GM23338 (cell line): ENCODE measurements around the gene CTDSPL. TPM values are rescaled to one million over a fixed set of nuclear protein-coding genes. Genes with fewer than 3 reads are reported as not detected.

Source experiments
- ATAC-seq: fragments of 200-7000 bp; cut with Tn5 transposase; 3 replicates; pipeline ENCODE4 v1.9.1; 2020
- DNase-seq: peaks from one replicate; pipeline ENCODE4 v3.0.0-alpha.2; 2015; ENCODE audit warnings: low spot score
- H2AFZ ChIP-seq: fragments of 200-600 bp; sonication (generic); 2 replicates; pipeline ENCODE4 v1.8.0; 2016; ENCODE audit warnings: antibody characterized with exemption, mild to moderate bottlenecking, moderate library complexity
- H3F3A ChIP-seq: fragments of 200-600 bp; sonication (generic); replicated peaks from 2 replicates; pipeline ENCODE4 v1.8.0; 2017; ENCODE audit warnings: antibody characterized with exemption, mixed run types, low read depth
- H3K27ac ChIP-seq: fragments of 200-600 bp; sonication (generic); 2 replicates; pipeline ENCODE4 v1.6.1; 2016; ENCODE audit warnings: low read depth
- H3K27me3 ChIP-seq: fragments of 200-600 bp; sonication (generic); 2 replicates; pipeline ENCODE4 v1.8.0; 2016; ENCODE audit warnings: mild to moderate bottlenecking, mixed run types, moderate library complexity; ENCODE audit not compliant: insufficient read depth
- H3K36me3 ChIP-seq: fragments of 200-600 bp; sonication (generic); 2 replicates; pipeline ENCODE4 v1.8.0; 2016; ENCODE audit warnings: mild to moderate bottlenecking; ENCODE audit not compliant: insufficient read depth
- H3K4me1 ChIP-seq: fragments of 200-600 bp; sonication (generic); 2 replicates; pipeline ENCODE4 v1.8.0; 2016; ENCODE audit warnings: mild to moderate bottlenecking, moderate library complexity; ENCODE audit not compliant: insufficient read depth
- H3K4me2 ChIP-seq: fragments of 200-600 bp; sonication (generic); 2 replicates; pipeline ENCODE4 v1.7.1; 2017; ENCODE audit warnings: mixed run types
- H3K4me3 ChIP-seq: fragments of 200-600 bp; sonication (generic); 2 replicates; pipeline ENCODE4 v1.6.1; 2016; ENCODE audit warnings: mixed run types
- H3K79me2 ChIP-seq: fragments of 200-600 bp; sonication (generic); replicated peaks from 2 replicates; pipeline ENCODE4 v1.8.0; 2017; ENCODE audit warnings: mild to moderate bottlenecking; ENCODE audit not compliant: insufficient read depth
- H3K9me2 ChIP-seq: fragments of 200-600 bp; sonication (generic); 2 replicates; pipeline ENCODE4 v1.8.0; 2017; ENCODE audit not compliant: insufficient read depth
- H4K20me1 ChIP-seq: fragments of 200-600 bp; sonication (generic); replicated peaks from 2 replicates; pipeline ENCODE4 v1.8.0; 2017; ENCODE audit warnings: mild to moderate bottlenecking; ENCODE audit not compliant: insufficient read depth
- H3K27ac Mint-ChIP-seq: 2 replicates; pipeline ENCODE4 v1.8.0; 2020; ENCODE audit warnings: inconsistent platforms, mild to moderate bottlenecking, moderate library complexity, mixed read lengths
- H3K27me3 Mint-ChIP-seq: 3 replicates; pipeline ENCODE4 v1.8.0; 2022; ENCODE audit warnings: low read depth, mild to moderate bottlenecking, moderate library complexity, mixed read lengths, inconsistent platforms; ENCODE audit not compliant: insufficient read depth, poor library complexity
- H3K36me3 Mint-ChIP-seq: 3 replicates; pipeline ENCODE4 v1.8.0; 2021; ENCODE audit warnings: low read depth, mild to moderate bottlenecking, inconsistent platforms, moderate library complexity, mixed read lengths
- H3K4me1 Mint-ChIP-seq: 3 replicates; pipeline ENCODE4 v1.8.0; 2020; ENCODE audit warnings: mild to moderate bottlenecking, inconsistent platforms, mixed read lengths
- H3K4me3 Mint-ChIP-seq: 3 replicates; pipeline ENCODE4 v1.8.0; 2021; ENCODE audit warnings: moderate library complexity, mild to moderate bottlenecking, inconsistent platforms, mixed read lengths
- H3K9me3 Mint-ChIP-seq: 3 replicates; pipeline ENCODE4 v1.8.0; 2020; ENCODE audit warnings: moderate library complexity, mild to moderate bottlenecking, inconsistent platforms, mixed read lengths
- CREB1 ChIP-seq: fragments of 250-450 bp; sonication (Bioruptor Pico); IDR thresholded peaks from 2 replicates; pipeline ENCODE4 v1.5.0; 2020; ENCODE audit warnings: low read depth, mild to moderate bottlenecking, moderate library complexity
- CTCF ChIP-seq, 2 experiments: fragments of 200-600 bp in 1 of 2; sonication (generic) in 1 of 2; conservative IDR thresholded peaks; 2 replicates each; pipeline versions ENCODE4 v1.5.1 to v1.6.1; 2016 to 2017; ENCODE audit warnings: antibody characterized with exemption in 2 of 2, low read depth in 2 of 2, mild to moderate bottlenecking in 2 of 2, moderate library complexity in 1 of 2
- ETS1 ChIP-seq: IDR thresholded peaks from 2 replicates; pipeline ENCODE4 v1.6.1; 2016; ENCODE audit warnings: antibody characterized with exemption
- EZH2 ChIP-seq: fragments of 200-600 bp; sonication (generic); IDR thresholded peaks from one replicate; pipeline ENCODE4 v1.8.0; 2017; ENCODE audit warnings: antibody characterized with exemption, mild to moderate bottlenecking, low read depth; ENCODE audit not compliant: unreplicated experiment
- EZH2phosphoT487 ChIP-seq: fragments of 200-600 bp; sonication (generic); IDR thresholded peaks from one replicate; pipeline ENCODE4 v1.8.1; 2018; ENCODE audit warnings: antibody characterized with exemption; ENCODE audit not compliant: unreplicated experiment
- JUNB ChIP-seq: IDR thresholded peaks from one replicate; pipeline ENCODE4 v1.6.1; 2016; ENCODE audit warnings: antibody characterized with exemption; ENCODE audit not compliant: unreplicated experiment
- NANOG ChIP-seq: IDR thresholded peaks from 2 replicates; pipeline ENCODE4 v1.6.1; 2016; ENCODE audit warnings: antibody characterized with exemption, borderline replicate concordance
- POLR2AphosphoS5 ChIP-seq: IDR thresholded peaks from 2 replicates; pipeline ENCODE4 v1.6.1; 2016; ENCODE audit warnings: antibody characterized with exemption, low read depth
- REST ChIP-seq: IDR thresholded peaks from one replicate; pipeline ENCODE4 v1.6.1; 2018; ENCODE audit warnings: antibody characterized with exemption; ENCODE audit not compliant: unreplicated experiment
- ZNF114 ChIP-seq: fragments of 250-450 bp; sonication (Bioruptor Pico); IDR thresholded peaks from 2 replicates; pipeline ENCODE4 v1.5.0; 2020; ENCODE audit warnings: mild to moderate bottlenecking, moderate library complexity
- ZNF331 ChIP-seq: fragments of 250-450 bp; sonication (Bioruptor Pico); IDR thresholded peaks from 2 replicates; pipeline ENCODE4 v1.5.0; 2020; ENCODE audit warnings: low read depth, mild to moderate bottlenecking, moderate library complexity
- ZNF462 ChIP-seq: fragments of 250-450 bp; sonication (Bioruptor Pico); IDR thresholded peaks from 2 replicates; pipeline ENCODE4 v1.5.0; 2020; ENCODE audit warnings: mild to moderate bottlenecking, moderate library complexity
- polyA plus RNA-seq: library from polyadenylated mRNA; unstranded; fragments of >200 nt; fragmentation: Nextera tagmentation; extraction: Ambion mirVana; gene quantifications from 2 replicates; pipeline ENCODE4 v1.2.1, GENCODE V29; 2016
- total RNA-seq: library from RNA; depleted of rRNA; stranded (reverse); fragments of >200 nt; shearing (Covaris generic); gene quantifications from 2 replicates; pipeline ENCODE4 v1.2.3, GENCODE V29; 2014

CTDSPL gene
- total and polyA plus RNA-seq, 2 experiments from 2014 or later = 23.2 to 42.0 TPM

GRCh38 chr3:38017445-38018295 lies 156.0 kb downstream of the CTDSPL start:
- Histone ChIP-seq H3K27ac (no peak overlapping the region), H3K4me3 (no peak overlapping the region), H3K36me3 (0 out of 2 replicates have a peak, but pooled peaks cover 3% of the 10 kb centered on the region), H3K4me1 (no peaks in the 10 kb centered on the region), H4K20me1 (no peaks in the 10 kb centered on the region; the same call in 1 of the 2 replicates), H3K9me2 (no peaks in the 10 kb centered on the region), H3F3A (no peaks in the 10 kb centered on the region), H3K27me3 (no peaks in the 10 kb centered on the region), H3K79me2 (no peaks in the 10 kb centered on the region), H3K4me2 (no peak overlapping the region), H2AFZ (no peak overlapping the region)
- Mint-ChIP-seq H3K36me3 (peaks cover 28% of the 10 kb centered on the region), H3K4me1 (no peaks in the 10 kb centered on the region), H3K4me3 (no peak overlapping the region), H3K27me3 (peaks cover 15% of the 10 kb centered on the region), H3K27ac (no peak overlapping the region), H3K9me3 (no peaks in the 10 kb centered on the region)
- TF ChIP-seq ZNF331 (CRISPR knock-in tag) (no peak), EZH2phosphoT487 (no peak), POLR2AphosphoS5 (no peak), ZNF462 (CRISPR knock-in tag) (no peak), CTCF (conservative IDR thresholded peaks at IDR 0.05; ENCODE audit: low read depth in 2 of 2) (no peak), REST (no peak), ZNF114 (CRISPR knock-in tag) (no peak), JUNB (no peak), ETS1 (no peak), EZH2 (no peak), CREB1 (CRISPR knock-in tag) (no peak), NANOG (no peak)
- ATAC-seq = no peak
- no peak for DNase-seq
